ENCODE measurements around the gene EEF1AKMT1.
"Not testable (repeated sequence)": the region's sequence is repeated elsewhere in the genome, so short reads cannot be mapped to it uniquely, and the experiment has no call there.

The EEF1AKMT1 gene

GRCh38 chr13:20754009-20754408 is 19.8 kb downstream of the EEF1AKMT1 start:
- POLR2A ChIA-PET (ENCODE audit: low non-redundant PET), result no interaction called here
- no peak overlapping the region for H3K27ac ChIP-seq
- TF ChIP-seq CTCF (conservative IDR thresholded peaks at IDR 0.05; ENCODE audit: low read depth), result no peak
- DNase-seq (ENCODE audit: low spot score), result no peak
- CTCF ChIA-PET, result interaction anchor here (0.6 kb wide), 3 partner anchors 97 to 481 kb away, joined by 3 to 4 read pairs (median 3); no protein-coding TSS in a partner anchor

- no peak overlapping the region for H3K27ac ChIP-seq
- ChIA-PET CTCF (interaction anchor here (0.6 to 0.7 kb wide), 2 partner anchors 9 to 12 kb away, joined by 3 read pairs; no protein-coding TSS in a partner anchor), POLR2A (ENCODE audit: low non-redundant PET) (no interaction called here)
- no peak for DNase-seq (ENCODE audit: low spot score)
- TF ChIP-seq CTCF (conservative IDR thresholded peaks at IDR 0.05; ENCODE audit: low read depth), result no peak
Measured at GRCh38 chr13:20749377-20749776, 24.4 kb downstream of the EEF1AKMT1 start.

- H3K27ac ChIP-seq; POLR2A ChIA-PET (ENCODE audit: low non-redundant PET); CTCF ChIA-PET; DNase-seq (ENCODE audit: low spot score): not testable (repeated sequence)
Measured at GRCh38 chr13:20743830-20744404, 29.8 kb downstream of the EEF1AKMT1 start.

- H3K27ac ChIP-seq, result no peak overlapping the region
- DNase-seq (ENCODE audit: low spot score), result no peak
- CTCF ChIA-PET, result no interaction called here
- TF ChIP-seq CTCF (conservative IDR thresholded peaks at IDR 0.05; ENCODE audit: low read depth), result no peak
- POLR2A ChIA-PET (ENCODE audit: low non-redundant PET), result no interaction called here
Measured at GRCh38 chr13:20740021-20740420, 33.7 kb downstream of the EEF1AKMT1 start.

- CTCF ChIA-PET, result no interaction called here
- no peak for DNase-seq (ENCODE audit: low spot score)
- POLR2A ChIA-PET (ENCODE audit: low non-redundant PET), result no interaction called here
- no peak for TF ChIP-seq CTCF (conservative IDR thresholded peaks at IDR 0.05; ENCODE audit: low read depth)
- H3K27ac ChIP-seq, result no peak overlapping the region
Measured at GRCh38 chr13:20738616-20739015, 35.1 kb downstream of the EEF1AKMT1 start.

GRCh38 chr13:20729633-20730585 is 43.9 kb downstream of the EEF1AKMT1 start:
- DNase-seq (ENCODE audit: low spot score), result no peak
- CTCF ChIA-PET, result interaction anchor here (0.5 kb wide), 1 partner anchor 195 kb away, joined by 7 read pairs; no protein-coding TSS in a partner anchor
- no peak for TF ChIP-seq CTCF (conservative IDR thresholded peaks at IDR 0.05; ENCODE audit: low read depth)
- no peak overlapping the region for H3K27ac ChIP-seq
- POLR2A ChIA-PET (ENCODE audit: low non-redundant PET), result no interaction called here
